SK-N-MC (cell line): ENCODE data around the gene BCAS3.

Experiments used
- DNase-seq: peaks from one replicate; pipeline ENCODE4 v3.0.0-alpha.2; 2011; ENCODE audit warnings: low read depth, low spot score
- H3K27ac ChIP-seq: fragments of 200-600 bp; sonication (generic); 2 replicates; pipeline ENCODE4 v1.5.1; 2016; ENCODE audit warnings: mixed run types
- H3K36me3 ChIP-seq: fragments of 200-600 bp; sonication (generic); 2 replicates; pipeline ENCODE4 v1.6.1; 2017; ENCODE audit warnings: antibody characterized with exemption, low read length, mixed read lengths; ENCODE audit not compliant: insufficient read depth
- H3K4me3 ChIP-seq: fragments of 200-600 bp; sonication (generic); 2 replicates; pipeline ENCODE4 v1.5.1; 2016
- H3K9ac ChIP-seq: fragments of 200-600 bp; sonication (generic); 2 replicates; pipeline ENCODE4 v1.8.0; 2017; ENCODE audit warnings: mixed run types, mixed read lengths; ENCODE audit not compliant: insufficient read length
- H3K9me3 ChIP-seq: fragments of 200-600 bp; sonication (generic); 2 replicates; pipeline ENCODE4 v1.6.1; 2017; ENCODE audit warnings: low read depth, mild to moderate bottlenecking, antibody characterized with exemption, low read length, moderate library complexity, mixed read lengths
- EZH2 ChIP-seq: fragments of 200-600 bp; sonication (generic); IDR thresholded peaks from one replicate; pipeline ENCODE4 v1.6.1; 2017; ENCODE audit warnings: antibody characterized with exemption
- FOXP2 ChIP-seq: optimal IDR thresholded peaks from 2 replicates; pipeline ENCODE3; 2011; ENCODE audit warnings: mild to moderate bottlenecking, moderate library complexity; ENCODE audit not compliant: insufficient read depth; ENCODE audit errors: extremely low read length, control extremely low read depth
- POLR2AphosphoS5 ChIP-seq: IDR thresholded peaks from 2 replicates; pipeline ENCODE4 v1.6.1; 2012; ENCODE audit warnings: mild to moderate bottlenecking, low read depth, low read length, borderline replicate concordance

BCAS3 gene

DNA sequence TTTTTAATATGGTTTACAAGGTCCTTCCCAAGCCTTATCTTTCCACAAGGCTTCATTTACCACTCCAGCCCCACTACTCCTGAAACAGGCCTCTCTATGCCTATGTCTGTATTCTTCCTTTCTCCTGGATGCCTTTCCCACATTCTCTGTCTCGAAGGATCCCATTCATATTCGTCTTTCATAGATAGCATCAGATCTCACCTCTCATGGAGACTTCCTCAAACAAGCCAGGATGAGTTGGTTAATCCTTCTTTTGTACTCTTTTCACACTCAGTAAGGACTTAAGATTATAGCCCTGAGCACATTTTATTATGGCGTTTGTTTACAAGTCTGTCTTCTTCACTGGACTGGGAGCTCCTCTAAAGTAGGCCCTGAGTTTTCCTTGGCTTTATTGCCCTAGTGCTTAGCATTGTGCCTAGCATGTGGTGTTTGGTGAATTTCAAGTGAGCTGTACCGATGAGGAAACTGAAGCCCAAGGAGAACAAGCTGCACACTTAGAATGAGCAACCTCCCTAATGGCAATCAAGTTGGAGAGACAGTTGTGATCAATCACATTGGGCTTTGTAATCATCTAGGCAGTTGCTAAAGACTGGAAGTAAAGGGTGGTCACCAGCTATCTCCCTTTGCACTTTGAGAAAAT lies 764.6 kb downstream of the BCAS3 start:
- H3K9me3 ChIP-seq, result no peaks in the 10 kb centered on the region
- H3K4me3 ChIP-seq, result no peak overlapping the region
- H3K9ac ChIP-seq, result no peak overlapping the region
- DNase-seq, result no peak
- H3K27ac ChIP-seq, result no peak overlapping the region
- TF ChIP-seq FOXP2 (no peak), POLR2AphosphoS5 (no peak), EZH2 (no peak)
- no peaks in the 10 kb centered on the region for H3K36me3 ChIP-seq
